GM23338 (cell line): ENCODE data around the gene PGAP6. TPM values are rescaled to one million over a fixed set of nuclear protein-coding genes. Genes with fewer than 3 reads are reported as not detected.

Experiments
- ATAC-seq: fragments of 200-7000 bp; cut with Tn5 transposase; 3 replicates; pipeline ENCODE4 v1.9.1; 2020
- DNase-seq: peaks from one replicate; pipeline ENCODE4 v3.0.0-alpha.2; 2015; ENCODE audit warnings: low spot score
- H2AFZ ChIP-seq: fragments of 200-600 bp; sonication (generic); 2 replicates; pipeline ENCODE4 v1.8.0; 2016; ENCODE audit warnings: antibody characterized with exemption, mild to moderate bottlenecking, moderate library complexity
- H3F3A ChIP-seq: fragments of 200-600 bp; sonication (generic); replicated peaks from 2 replicates; pipeline ENCODE4 v1.8.0; 2017; ENCODE audit warnings: antibody characterized with exemption, mixed run types, low read depth
- H3K27ac ChIP-seq: fragments of 200-600 bp; sonication (generic); 2 replicates; pipeline ENCODE4 v1.6.1; 2016; ENCODE audit warnings: low read depth
- H3K27me3 ChIP-seq: fragments of 200-600 bp; sonication (generic); 2 replicates; pipeline ENCODE4 v1.8.0; 2016; ENCODE audit warnings: mild to moderate bottlenecking, mixed run types, moderate library complexity; ENCODE audit not compliant: insufficient read depth
- H3K36me3 ChIP-seq: fragments of 200-600 bp; sonication (generic); 2 replicates; pipeline ENCODE4 v1.8.0; 2016; ENCODE audit warnings: mild to moderate bottlenecking; ENCODE audit not compliant: insufficient read depth
- H3K4me1 ChIP-seq: fragments of 200-600 bp; sonication (generic); 2 replicates; pipeline ENCODE4 v1.8.0; 2016; ENCODE audit warnings: mild to moderate bottlenecking, moderate library complexity; ENCODE audit not compliant: insufficient read depth
- H3K4me2 ChIP-seq: fragments of 200-600 bp; sonication (generic); 2 replicates; pipeline ENCODE4 v1.7.1; 2017; ENCODE audit warnings: mixed run types
- H3K4me3 ChIP-seq: fragments of 200-600 bp; sonication (generic); 2 replicates; pipeline ENCODE4 v1.6.1; 2016; ENCODE audit warnings: mixed run types
- H3K79me2 ChIP-seq: fragments of 200-600 bp; sonication (generic); replicated peaks from 2 replicates; pipeline ENCODE4 v1.8.0; 2017; ENCODE audit warnings: mild to moderate bottlenecking; ENCODE audit not compliant: insufficient read depth
- H3K9me2 ChIP-seq: fragments of 200-600 bp; sonication (generic); 2 replicates; pipeline ENCODE4 v1.8.0; 2017; ENCODE audit not compliant: insufficient read depth
- H4K20me1 ChIP-seq: fragments of 200-600 bp; sonication (generic); replicated peaks from 2 replicates; pipeline ENCODE4 v1.8.0; 2017; ENCODE audit warnings: mild to moderate bottlenecking; ENCODE audit not compliant: insufficient read depth
- H3K27ac Mint-ChIP-seq: 2 replicates; pipeline ENCODE4 v1.8.0; 2020; ENCODE audit warnings: inconsistent platforms, mild to moderate bottlenecking, moderate library complexity, mixed read lengths
- H3K27me3 Mint-ChIP-seq: 3 replicates; pipeline ENCODE4 v1.8.0; 2022; ENCODE audit warnings: low read depth, mild to moderate bottlenecking, moderate library complexity, mixed read lengths, inconsistent platforms; ENCODE audit not compliant: insufficient read depth, poor library complexity
- H3K36me3 Mint-ChIP-seq: 3 replicates; pipeline ENCODE4 v1.8.0; 2021; ENCODE audit warnings: low read depth, mild to moderate bottlenecking, inconsistent platforms, moderate library complexity, mixed read lengths
- H3K4me1 Mint-ChIP-seq: 3 replicates; pipeline ENCODE4 v1.8.0; 2020; ENCODE audit warnings: mild to moderate bottlenecking, inconsistent platforms, mixed read lengths
- H3K4me3 Mint-ChIP-seq: 3 replicates; pipeline ENCODE4 v1.8.0; 2021; ENCODE audit warnings: moderate library complexity, mild to moderate bottlenecking, inconsistent platforms, mixed read lengths
- H3K9me3 Mint-ChIP-seq: 3 replicates; pipeline ENCODE4 v1.8.0; 2020; ENCODE audit warnings: moderate library complexity, mild to moderate bottlenecking, inconsistent platforms, mixed read lengths
- EZH2 ChIP-seq: fragments of 200-600 bp; sonication (generic); IDR thresholded peaks from one replicate; pipeline ENCODE4 v1.8.0; 2017; ENCODE audit warnings: antibody characterized with exemption, mild to moderate bottlenecking, low read depth; ENCODE audit not compliant: unreplicated experiment
- JUNB ChIP-seq: IDR thresholded peaks from one replicate; pipeline ENCODE4 v1.6.1; 2016; ENCODE audit warnings: antibody characterized with exemption; ENCODE audit not compliant: unreplicated experiment
- POLR2AphosphoS5 ChIP-seq: IDR thresholded peaks from 2 replicates; pipeline ENCODE4 v1.6.1; 2016; ENCODE audit warnings: antibody characterized with exemption, low read depth
- ZNF462 ChIP-seq: fragments of 250-450 bp; sonication (Bioruptor Pico); IDR thresholded peaks from 2 replicates; pipeline ENCODE4 v1.5.0; 2020; ENCODE audit warnings: mild to moderate bottlenecking, moderate library complexity
- polyA plus RNA-seq: library from polyadenylated mRNA; unstranded; fragments of >200 nt; fragmentation: Nextera tagmentation; extraction: Ambion mirVana; gene quantifications from 2 replicates; pipeline ENCODE4 v1.2.1, GENCODE V29; 2016
- total RNA-seq: library from RNA; depleted of rRNA; stranded (reverse); fragments of >200 nt; shearing (Covaris generic); gene quantifications from 2 replicates; pipeline ENCODE4 v1.2.3, GENCODE V29; 2014
- TF ChIP-seq, protein P1 (sequence below): IDR thresholded peaks from 2 replicates; pipeline ENCODE4 v1.6.1; 2016; ENCODE audit warnings: antibody characterized with exemption
- TF ChIP-seq, protein P2 (sequence below): IDR thresholded peaks from one replicate; pipeline ENCODE4 v1.6.1; 2018; ENCODE audit warnings: antibody characterized with exemption; ENCODE audit not compliant: unreplicated experiment

Gene PGAP6
- total and polyA plus RNA-seq, 2 experiments from 2014 or later: 25.1 to 112 TPM

GRCh38 chr16:364595-365491, 16.9 kb downstream of the PGAP6 start:
- ATAC-seq: no peak
- Histone ChIP-seq H3F3A (peaks cover 5% of the 10 kb centered on the region; the same call in 1 of the 2 replicates), H3K27me3 (no peaks in the 10 kb centered on the region), H2AFZ (no peak overlapping the region), H4K20me1 (no peaks in the 10 kb centered on the region; the same call in 1 of the 2 replicates), H3K36me3 (0 out of 2 replicates have a peak, but pooled peaks cover 4% of the 10 kb centered on the region), H3K4me2 (no peak overlapping the region), H3K27ac (no peak overlapping the region), H3K79me2 (no peaks in the 10 kb centered on the region; the same call in 1 of the 2 replicates), H3K4me1 (no peaks in the 10 kb centered on the region; the same call in 1 of the 2 replicates), H3K9me2 (no peaks in the 10 kb centered on the region), H3K4me3 (no peak overlapping the region)
- no peak overlapping the region for H3K27ac Mint-ChIP-seq
- no peaks in the 10 kb centered on the region for H3K9me3 Mint-ChIP-seq
- TF ChIP-seq POLR2AphosphoS5: no peak
- TF ChIP-seq, protein P1, sequence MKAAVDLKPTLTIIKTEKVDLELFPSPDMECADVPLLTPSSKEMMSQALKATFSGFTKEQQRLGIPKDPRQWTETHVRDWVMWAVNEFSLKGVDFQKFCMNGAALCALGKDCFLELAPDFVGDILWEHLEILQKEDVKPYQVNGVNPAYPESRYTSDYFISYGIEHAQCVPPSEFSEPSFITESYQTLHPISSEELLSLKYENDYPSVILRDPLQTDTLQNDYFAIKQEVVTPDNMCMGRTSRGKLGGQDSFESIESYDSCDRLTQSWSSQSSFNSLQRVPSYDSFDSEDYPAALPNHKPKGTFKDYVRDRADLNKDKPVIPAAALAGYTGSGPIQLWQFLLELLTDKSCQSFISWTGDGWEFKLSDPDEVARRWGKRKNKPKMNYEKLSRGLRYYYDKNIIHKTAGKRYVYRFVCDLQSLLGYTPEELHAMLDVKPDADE: no peak
- H3K4me3 Mint-ChIP-seq: no peak overlapping the region
- peaks cover 4% of the 10 kb centered on the region; the same call in 1 of the 3 replicates for H3K4me1 Mint-ChIP-seq
- DNase-seq: no peak
- peaks cover 11% of the 10 kb centered on the region for H3K36me3 Mint-ChIP-seq
- H3K27me3 Mint-ChIP-seq: peaks cover 25% of the 10 kb centered on the region

DNA sequence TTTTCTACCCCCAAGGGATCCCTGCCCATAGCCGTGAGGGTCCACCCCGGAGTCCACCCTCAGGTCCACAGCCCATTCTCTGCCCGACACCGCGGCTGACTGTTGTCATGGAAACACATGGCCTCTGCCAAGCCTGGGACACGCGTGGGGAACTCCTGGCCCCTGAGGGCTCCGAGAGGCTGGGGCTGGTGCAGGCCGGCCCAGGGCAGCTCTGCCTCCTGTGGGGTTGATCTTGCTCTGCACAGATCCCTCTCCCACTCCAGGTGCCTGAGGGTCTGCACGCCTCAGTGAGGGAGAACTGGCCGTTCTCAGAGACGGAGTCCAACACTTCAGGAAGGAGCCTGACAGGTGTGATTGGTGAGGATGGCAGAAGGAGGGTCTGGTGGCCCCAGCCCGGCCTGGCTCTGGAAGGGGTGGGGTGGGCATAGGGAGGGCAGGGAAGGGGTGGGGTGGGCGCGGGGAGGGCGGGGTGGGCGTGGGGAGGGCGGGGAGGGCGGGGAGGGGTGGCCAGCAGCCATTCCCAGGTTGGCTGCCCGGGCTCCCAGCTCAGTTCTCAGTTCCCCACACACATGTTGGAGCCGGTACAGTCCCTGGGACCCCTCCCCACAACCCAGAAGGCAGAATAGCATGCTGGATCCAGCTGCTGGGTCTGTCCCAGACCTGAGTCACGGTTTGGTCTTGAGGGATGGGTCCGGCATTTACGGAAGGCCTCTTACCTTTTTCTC, 17.9 kb downstream of the PGAP6 start:
- no peak overlapping the region for H3K4me2 ChIP-seq
- H3F3A ChIP-seq: peaks cover 5% of the 10 kb centered on the region; the same call in 1 of the 2 replicates
- no peaks in the 10 kb centered on the region for H3K9me2 ChIP-seq
- H2AFZ ChIP-seq: no peak overlapping the region
- DNase-seq (no peak), ATAC-seq (no peak; the same call in 2 of the 3 replicates)
- no peak overlapping the region for H3K27ac ChIP-seq
- H3K4me1 ChIP-seq: no peaks in the 10 kb centered on the region
- no peaks in the 10 kb centered on the region; the same call in 1 of the 2 replicates for H4K20me1 ChIP-seq
- no peak overlapping the region for H3K4me3 Mint-ChIP-seq
- H3K27me3 Mint-ChIP-seq: peaks cover 25% of the 10 kb centered on the region
- 0 out of 2 replicates have a peak, but pooled peaks cover 4% of the 10 kb centered on the region for H3K36me3 ChIP-seq
- no peak overlapping the region for H3K4me3 ChIP-seq
- H3K4me1 Mint-ChIP-seq: no peaks in the 10 kb centered on the region
- H3K9me3 Mint-ChIP-seq: no peaks in the 10 kb centered on the region
- H3K27me3 ChIP-seq: no peaks in the 10 kb centered on the region
- H3K36me3 Mint-ChIP-seq: peaks cover 9% of the 10 kb centered on the region
- no peaks in the 10 kb centered on the region for H3K79me2 ChIP-seq
- no peak overlapping the region for H3K27ac Mint-ChIP-seq
- TF ChIP-seq EZH2 (no peak), JUNB (no peak), ZNF462 (no peak)
- TF ChIP-seq, protein P2, sequence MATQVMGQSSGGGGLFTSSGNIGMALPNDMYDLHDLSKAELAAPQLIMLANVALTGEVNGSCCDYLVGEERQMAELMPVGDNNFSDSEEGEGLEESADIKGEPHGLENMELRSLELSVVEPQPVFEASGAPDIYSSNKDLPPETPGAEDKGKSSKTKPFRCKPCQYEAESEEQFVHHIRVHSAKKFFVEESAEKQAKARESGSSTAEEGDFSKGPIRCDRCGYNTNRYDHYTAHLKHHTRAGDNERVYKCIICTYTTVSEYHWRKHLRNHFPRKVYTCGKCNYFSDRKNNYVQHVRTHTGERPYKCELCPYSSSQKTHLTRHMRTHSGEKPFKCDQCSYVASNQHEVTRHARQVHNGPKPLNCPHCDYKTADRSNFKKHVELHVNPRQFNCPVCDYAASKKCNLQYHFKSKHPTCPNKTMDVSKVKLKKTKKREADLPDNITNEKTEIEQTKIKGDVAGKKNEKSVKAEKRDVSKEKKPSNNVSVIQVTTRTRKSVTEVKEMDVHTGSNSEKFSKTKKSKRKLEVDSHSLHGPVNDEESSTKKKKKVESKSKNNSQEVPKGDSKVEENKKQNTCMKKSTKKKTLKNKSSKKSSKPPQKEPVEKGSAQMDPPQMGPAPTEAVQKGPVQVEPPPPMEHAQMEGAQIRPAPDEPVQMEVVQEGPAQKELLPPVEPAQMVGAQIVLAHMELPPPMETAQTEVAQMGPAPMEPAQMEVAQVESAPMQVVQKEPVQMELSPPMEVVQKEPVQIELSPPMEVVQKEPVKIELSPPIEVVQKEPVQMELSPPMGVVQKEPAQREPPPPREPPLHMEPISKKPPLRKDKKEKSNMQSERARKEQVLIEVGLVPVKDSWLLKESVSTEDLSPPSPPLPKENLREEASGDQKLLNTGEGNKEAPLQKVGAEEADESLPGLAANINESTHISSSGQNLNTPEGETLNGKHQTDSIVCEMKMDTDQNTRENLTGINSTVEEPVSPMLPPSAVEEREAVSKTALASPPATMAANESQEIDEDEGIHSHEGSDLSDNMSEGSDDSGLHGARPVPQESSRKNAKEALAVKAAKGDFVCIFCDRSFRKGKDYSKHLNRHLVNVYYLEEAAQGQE: no peak
